Gastroesophageal sphincter (tissue), 3 donors: ENCODE measurements around the gene PPP3CB.
"Not testable (repeated sequence)": the region's sequence is repeated elsewhere in the genome, so short reads cannot be mapped to it uniquely, and the experiment has no call there.

Experiments
- POLR2A ChIP-seq, 2 donors: fragments of 450-650 bp; IDR thresholded peaks; one replicate each; pipeline ENCODE4 v1.6.1; 2017; ENCODE audit warnings: antibody characterized with exemption in 2 of 2, mild to moderate bottlenecking in 2 of 2, moderate library complexity in 1 of 2
- POLR2AphosphoS5 ChIP-seq: sonication (generic); formaldehyde crosslinking; IDR thresholded peaks from one replicate; pipeline ENCODE4 v1.6.1; 2017; ENCODE audit warnings: antibody characterized with exemption
- TF ChIP-seq, protein P1 (sequence below), 4 experiments: fragments of 200-600 bp in 2 of 4; fragments of 450-650 bp in 2 of 4; sonication (generic) in 1 of 4; IDR thresholded peaks; one replicate each; pipeline ENCODE4 v1.5.1; 2017 to 2019; ENCODE audit warnings: antibody characterized with exemption in 4 of 4, mild to moderate bottlenecking in 2 of 4, moderate library complexity in 2 of 4

DNA sequence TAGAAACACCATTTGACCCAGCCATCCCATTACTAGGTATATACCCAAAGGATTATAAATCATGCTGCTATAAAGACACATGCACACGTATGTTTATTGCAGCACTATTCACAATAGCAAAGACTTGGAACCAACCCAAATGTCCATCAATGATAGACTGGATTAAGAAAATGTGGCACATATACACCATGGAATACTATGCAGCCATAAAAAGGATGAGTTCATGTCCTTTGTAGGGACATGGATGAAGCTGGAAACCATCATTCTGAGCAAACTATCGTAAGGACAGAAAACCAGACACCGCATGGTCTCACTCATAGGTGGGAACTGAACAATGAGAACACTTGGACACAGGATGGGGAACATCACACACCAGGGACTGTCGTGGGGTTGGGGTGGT lies 101.5 kb downstream of the PPP3CB start:
- TF ChIP-seq, protein P1, sequence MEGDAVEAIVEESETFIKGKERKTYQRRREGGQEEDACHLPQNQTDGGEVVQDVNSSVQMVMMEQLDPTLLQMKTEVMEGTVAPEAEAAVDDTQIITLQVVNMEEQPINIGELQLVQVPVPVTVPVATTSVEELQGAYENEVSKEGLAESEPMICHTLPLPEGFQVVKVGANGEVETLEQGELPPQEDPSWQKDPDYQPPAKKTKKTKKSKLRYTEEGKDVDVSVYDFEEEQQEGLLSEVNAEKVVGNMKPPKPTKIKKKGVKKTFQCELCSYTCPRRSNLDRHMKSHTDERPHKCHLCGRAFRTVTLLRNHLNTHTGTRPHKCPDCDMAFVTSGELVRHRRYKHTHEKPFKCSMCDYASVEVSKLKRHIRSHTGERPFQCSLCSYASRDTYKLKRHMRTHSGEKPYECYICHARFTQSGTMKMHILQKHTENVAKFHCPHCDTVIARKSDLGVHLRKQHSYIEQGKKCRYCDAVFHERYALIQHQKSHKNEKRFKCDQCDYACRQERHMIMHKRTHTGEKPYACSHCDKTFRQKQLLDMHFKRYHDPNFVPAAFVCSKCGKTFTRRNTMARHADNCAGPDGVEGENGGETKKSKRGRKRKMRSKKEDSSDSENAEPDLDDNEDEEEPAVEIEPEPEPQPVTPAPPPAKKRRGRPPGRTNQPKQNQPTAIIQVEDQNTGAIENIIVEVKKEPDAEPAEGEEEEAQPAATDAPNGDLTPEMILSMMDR (IDR thresholded peaks at IDR 0.05), result not testable (repeated sequence)
- not testable (repeated sequence) for TF ChIP-seq POLR2AphosphoS5; POLR2A (IDR thresholded peaks at IDR 0.05)
